Parathyroid adenoma (tissue), 2 donors: ENCODE data around the gene SLC4A2.

Source experiments
- H2AFZ ChIP-seq: fragments of 300-600 bp; sonication (generic); one replicate; pipeline ENCODE4 v1.7.0; 2017; ENCODE audit warnings: antibody characterized with exemption, mild to moderate bottlenecking
- H3K27ac ChIP-seq: fragments of 300-600 bp; sonication (generic); one replicate; pipeline ENCODE4 v1.7.0; 2017
- H3K27me3 ChIP-seq: fragments of 300-600 bp; sonication (generic); one replicate; pipeline ENCODE4 v1.7.0; 2017; ENCODE audit warnings: low read length; ENCODE audit not compliant: control insufficient read depth, insufficient read depth
- H3K36me3 ChIP-seq: fragments of 300-600 bp; sonication (generic); one replicate; pipeline ENCODE4 v1.7.0; 2017; ENCODE audit warnings: low read length; ENCODE audit not compliant: control insufficient read depth, insufficient read depth
- H3K4me1 ChIP-seq: fragments of 300-600 bp; sonication (generic); one replicate; pipeline ENCODE4 v1.7.0; 2017; ENCODE audit warnings: control low read depth
- H3K4me2 ChIP-seq: fragments of 300-600 bp; sonication (generic); one replicate; pipeline ENCODE4 v1.7.0; 2017; ENCODE audit warnings: low read length
- H3K4me3 ChIP-seq: fragments of 300-600 bp; sonication (generic); one replicate; pipeline ENCODE4 v1.7.0; 2017; ENCODE audit warnings: low read depth, low read length
- H3K79me2 ChIP-seq: fragments of 300-600 bp; sonication (generic); one replicate; pipeline ENCODE4 v1.7.0; 2017; ENCODE audit warnings: control low read depth
- H3K9ac ChIP-seq: fragments of 300-600 bp; sonication (generic); one replicate; pipeline ENCODE4 v1.7.0; 2017; ENCODE audit warnings: mild to moderate bottlenecking
- H3K9me3 ChIP-seq: fragments of 300-600 bp; sonication (generic); one replicate; pipeline ENCODE4 v1.7.0; 2017; ENCODE audit warnings: low read length; ENCODE audit not compliant: control insufficient read depth
- CTCF ChIP-seq: fragments of 300-600 bp; sonication (generic); IDR thresholded peaks from one replicate; pipeline ENCODE4 v1.7.0; 2017; ENCODE audit warnings: antibody characterized with exemption, mild to moderate bottlenecking
- donor health status: primary hyperparathyroidism.

Gene SLC4A2

GRCh38 chr7:151117565-151117964, 58.2 kb downstream of the SLC4A2 start:
- no peak for TF ChIP-seq CTCF
- no peaks in the 10 kb centered on the region for H3K9me3 ChIP-seq
- no peak overlapping the region for H3K9ac ChIP-seq
- no peak overlapping the region for H2AFZ ChIP-seq
- no peak overlapping the region for H3K4me2 ChIP-seq
- H3K79me2 ChIP-seq = peaks cover 28% of the 10 kb centered on the region
- peaks cover 11% of the 10 kb centered on the region for H3K4me1 ChIP-seq
- H3K27me3 ChIP-seq = no peaks in the 10 kb centered on the region
- H3K4me3 ChIP-seq = no peak overlapping the region
- no peak overlapping the region for H3K27ac ChIP-seq
- no peaks in the 10 kb centered on the region for H3K36me3 ChIP-seq

GRCh38 chr7:151118108-151119054, 59.0 kb downstream of the SLC4A2 start:
- Histone ChIP-seq H3K4me1 (peaks cover 10% of the 10 kb centered on the region), H3K9me3 (no peaks in the 10 kb centered on the region), H3K4me3 (no peak overlapping the region), H3K27me3 (no peaks in the 10 kb centered on the region), H3K79me2 (peaks cover 22% of the 10 kb centered on the region), H3K36me3 (no peaks in the 10 kb centered on the region), H3K4me2 (no peak overlapping the region), H2AFZ (no peak overlapping the region), H3K27ac (no peak overlapping the region), H3K9ac (no peak overlapping the region)
- no peak for TF ChIP-seq CTCF

- TF ChIP-seq CTCF = no peak
- no peaks in the 10 kb centered on the region for H3K9me3 ChIP-seq
- no peak overlapping the region for H3K4me2 ChIP-seq
- H3K4me3 ChIP-seq = no peak overlapping the region
- no peak overlapping the region for H3K27ac ChIP-seq
- no peak overlapping the region for H2AFZ ChIP-seq
- H3K4me1 ChIP-seq = peaks cover 4% of the 10 kb centered on the region
- peaks cover 16% of the 10 kb centered on the region for H3K79me2 ChIP-seq
- no peak overlapping the region for H3K9ac ChIP-seq
- H3K27me3 ChIP-seq = no peaks in the 10 kb centered on the region
- no peaks in the 10 kb centered on the region for H3K36me3 ChIP-seq
Observed at GRCh38 chr7:151119055-151119415, 59.6 kb downstream of the SLC4A2 start.

- no peak for TF ChIP-seq CTCF
- Histone ChIP-seq H3K9ac (no peak overlapping the region), H3K27me3 (no peaks in the 10 kb centered on the region), H3K4me3 (no peak overlapping the region), H3K4me1 (peaks cover 2% of the 10 kb centered on the region), H3K27ac (no peak overlapping the region), H3K9me3 (no peaks in the 10 kb centered on the region), H2AFZ (no peak overlapping the region), H3K36me3 (no peaks in the 10 kb centered on the region), H3K79me2 (peaks cover 21% of the 10 kb centered on the region), H3K4me2 (no peak overlapping the region)
Observed at GRCh38 chr7:151119902-151120301, 60.5 kb downstream of the SLC4A2 start.

- Histone ChIP-seq H3K27me3 (no peaks in the 10 kb centered on the region), H3K4me2 (no peak overlapping the region), H3K79me2 (peaks cover 25% of the 10 kb centered on the region), H3K4me1 (peaks cover under 1% of the 10 kb centered on the region), H3K4me3 (no peak overlapping the region), H3K27ac (no peak overlapping the region), H3K9me3 (no peaks in the 10 kb centered on the region), H2AFZ (no peak overlapping the region), H3K9ac (no peak overlapping the region), H3K36me3 (no peaks in the 10 kb centered on the region)
- no peak for TF ChIP-seq CTCF
Observed at GRCh38 chr7:151120896-151121295, 61.5 kb downstream of the SLC4A2 start.
